Osteocyte (in vitro differentiated cells): Measurements from ENCODE around the gene TLR4. TPM values are rescaled to one million over a fixed set of nuclear protein-coding genes. Genes with fewer than 3 reads are reported as not detected.

Source experiments
- DNase-seq: peaks from one replicate; pipeline ENCODE4 v3.0.0; 2021; ENCODE audit warnings: mixed read lengths; ENCODE audit not compliant: unreplicated experiment; ENCODE audit errors: extremely low spot score
- H3K27ac Mint-ChIP-seq: one replicate; pipeline ENCODE4 v1.8.0; 2021; ENCODE audit warnings: mild to moderate bottlenecking, mixed read lengths; ENCODE audit not compliant: unreplicated experiment
- H3K27me3 Mint-ChIP-seq: one replicate; pipeline ENCODE4 v1.8.0; 2021; ENCODE audit warnings: mixed read lengths; ENCODE audit not compliant: unreplicated experiment
- H3K36me3 Mint-ChIP-seq: one replicate; pipeline ENCODE4 v1.8.0; 2021; ENCODE audit warnings: mixed read lengths; ENCODE audit not compliant: unreplicated experiment
- H3K4me1 Mint-ChIP-seq: one replicate; pipeline ENCODE4 v1.8.0; 2021; ENCODE audit warnings: mixed read lengths; ENCODE audit not compliant: unreplicated experiment
- H3K4me3 Mint-ChIP-seq: one replicate; pipeline ENCODE4 v1.8.0; 2021; ENCODE audit warnings: mild to moderate bottlenecking, moderate library complexity, mixed read lengths; ENCODE audit not compliant: unreplicated experiment
- H3K9me3 Mint-ChIP-seq: one replicate; pipeline ENCODE4 v1.8.0; 2021; ENCODE audit warnings: mixed read lengths; ENCODE audit not compliant: unreplicated experiment
- total RNA-seq: library from RNA; stranded (reverse); gene quantifications from 2 replicates; pipeline ENCODE4 v1.2.1, GENCODE V29; 2021
- TF ChIP-seq, protein P1 (sequence below): fragments of 200-600 bp; sonication (generic); IDR thresholded peaks from 2 replicates; pipeline ENCODE4 v1.5.0; 2021; ENCODE audit warnings: antibody characterized with exemption, mild to moderate bottlenecking, moderate library complexity

The TLR4 gene
- total RNA-seq, 1 donor from 2014 or later, result 30.5 TPM

DNA sequence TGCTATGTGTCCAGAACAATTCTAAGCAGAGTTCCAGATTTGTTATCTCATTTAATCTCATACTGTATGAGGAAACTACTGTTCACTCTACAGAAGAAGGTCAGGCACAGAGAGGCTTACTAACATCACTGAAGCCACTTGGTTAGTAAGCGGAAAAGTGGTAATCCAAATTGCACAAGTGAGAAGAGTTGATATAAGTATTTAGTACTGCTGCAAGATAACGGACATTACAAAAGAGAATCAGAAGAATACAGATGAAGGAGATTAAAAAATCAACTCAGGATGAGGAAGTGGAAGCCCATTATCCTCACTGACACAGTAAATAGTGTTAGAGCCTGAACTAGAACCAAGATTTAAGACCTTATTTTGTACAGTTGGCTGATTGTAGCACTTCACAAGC, 22.3 kb upstream of the TLR4 start:
- H3K27me3 Mint-ChIP-seq, result peaks cover 4% of the 10 kb centered on the region

DNA sequence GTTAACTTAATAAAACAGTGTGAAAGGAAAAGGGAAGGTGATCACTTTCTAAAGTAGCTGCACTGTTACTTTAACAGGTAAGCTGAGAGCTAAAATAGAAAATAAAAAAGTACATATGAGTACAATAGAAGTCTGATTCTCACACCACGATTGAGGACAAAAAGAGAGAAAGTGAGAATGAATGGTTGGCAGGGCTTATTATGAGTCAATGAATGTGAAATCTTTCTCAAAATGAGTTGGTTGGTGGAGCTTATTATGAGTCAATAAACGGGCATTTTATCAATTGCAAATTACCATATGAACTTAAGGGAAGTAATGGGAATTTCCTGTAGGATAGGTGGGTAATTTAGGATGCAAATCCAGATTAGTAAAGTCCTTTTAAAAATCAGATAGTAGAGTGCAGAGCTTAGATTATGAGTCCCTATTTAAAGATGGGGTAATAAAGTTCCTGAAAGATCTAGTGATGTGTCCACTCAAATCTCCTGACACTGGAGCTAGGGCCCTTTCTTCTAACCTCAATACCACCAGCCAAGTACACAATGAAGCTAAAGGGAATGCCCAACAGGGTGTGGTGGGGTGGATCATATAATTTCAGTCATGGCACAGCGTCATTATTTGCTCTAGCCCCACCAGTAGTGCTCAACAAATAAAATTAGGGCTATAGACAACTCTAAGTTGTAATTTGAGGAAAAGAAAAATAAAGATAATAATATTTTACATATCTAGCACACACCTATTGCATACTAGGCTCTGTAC, 21.1 kb upstream of the TLR4 start:
- Mint-ChIP-seq H3K4me1 (peaks cover 22% of the 10 kb centered on the region), H3K27ac (no peak overlapping the region), H3K9me3 (peaks cover 2% of the 10 kb centered on the region), H3K27me3 (peaks cover 4% of the 10 kb centered on the region), H3K36me3 (peaks cover under 1% of the 10 kb centered on the region), H3K4me3 (no peak overlapping the region)
- DNase-seq, result no peak
- TF ChIP-seq, protein P1, sequence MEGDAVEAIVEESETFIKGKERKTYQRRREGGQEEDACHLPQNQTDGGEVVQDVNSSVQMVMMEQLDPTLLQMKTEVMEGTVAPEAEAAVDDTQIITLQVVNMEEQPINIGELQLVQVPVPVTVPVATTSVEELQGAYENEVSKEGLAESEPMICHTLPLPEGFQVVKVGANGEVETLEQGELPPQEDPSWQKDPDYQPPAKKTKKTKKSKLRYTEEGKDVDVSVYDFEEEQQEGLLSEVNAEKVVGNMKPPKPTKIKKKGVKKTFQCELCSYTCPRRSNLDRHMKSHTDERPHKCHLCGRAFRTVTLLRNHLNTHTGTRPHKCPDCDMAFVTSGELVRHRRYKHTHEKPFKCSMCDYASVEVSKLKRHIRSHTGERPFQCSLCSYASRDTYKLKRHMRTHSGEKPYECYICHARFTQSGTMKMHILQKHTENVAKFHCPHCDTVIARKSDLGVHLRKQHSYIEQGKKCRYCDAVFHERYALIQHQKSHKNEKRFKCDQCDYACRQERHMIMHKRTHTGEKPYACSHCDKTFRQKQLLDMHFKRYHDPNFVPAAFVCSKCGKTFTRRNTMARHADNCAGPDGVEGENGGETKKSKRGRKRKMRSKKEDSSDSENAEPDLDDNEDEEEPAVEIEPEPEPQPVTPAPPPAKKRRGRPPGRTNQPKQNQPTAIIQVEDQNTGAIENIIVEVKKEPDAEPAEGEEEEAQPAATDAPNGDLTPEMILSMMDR, result no peak

More for the DNA sequence above, 22.3 kb upstream of the TLR4 start:
- TF ChIP-seq, protein P1, result no peak
- Mint-ChIP-seq H3K9me3 (no peaks in the 10 kb centered on the region), H3K27ac (no peak overlapping the region), H3K36me3 (no peaks in the 10 kb centered on the region), H3K4me3 (no peak overlapping the region), H3K4me1 (peaks cover 30% of the 10 kb centered on the region)
- DNase-seq, result no peak

DNA sequence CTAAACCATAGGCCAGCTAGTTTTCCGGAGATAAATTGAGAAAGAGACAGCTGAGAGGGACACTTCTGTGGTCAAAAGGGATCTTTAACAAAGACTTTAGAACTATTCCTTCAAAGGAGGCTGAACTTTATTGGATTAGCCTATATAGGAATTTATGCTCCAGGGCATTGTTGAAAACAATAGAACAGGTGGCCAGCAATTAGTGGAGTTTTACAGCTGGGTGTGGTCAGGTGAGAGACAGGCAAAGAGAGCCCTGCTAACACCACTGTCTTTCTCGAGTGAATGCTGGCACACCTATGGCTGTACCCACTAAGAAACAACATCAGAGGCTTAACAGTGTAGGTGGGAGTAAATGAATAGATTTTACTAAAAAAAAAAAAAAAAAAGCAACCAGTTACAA, 16.7 kb upstream of the TLR4 start:
- no peak overlapping the region for H3K27ac Mint-ChIP-seq
- DNase-seq, result no peak
- TF ChIP-seq, protein P1, result no peak
- no peak overlapping the region for H3K4me3 Mint-ChIP-seq
- peaks cover 4% of the 10 kb centered on the region for H3K27me3 Mint-ChIP-seq
- H3K9me3 Mint-ChIP-seq, result peaks cover 10% of the 10 kb centered on the region
- peaks cover 5% of the 10 kb centered on the region for H3K36me3 Mint-ChIP-seq
- peaks cover 12% of the 10 kb centered on the region for H3K4me1 Mint-ChIP-seq

DNA sequence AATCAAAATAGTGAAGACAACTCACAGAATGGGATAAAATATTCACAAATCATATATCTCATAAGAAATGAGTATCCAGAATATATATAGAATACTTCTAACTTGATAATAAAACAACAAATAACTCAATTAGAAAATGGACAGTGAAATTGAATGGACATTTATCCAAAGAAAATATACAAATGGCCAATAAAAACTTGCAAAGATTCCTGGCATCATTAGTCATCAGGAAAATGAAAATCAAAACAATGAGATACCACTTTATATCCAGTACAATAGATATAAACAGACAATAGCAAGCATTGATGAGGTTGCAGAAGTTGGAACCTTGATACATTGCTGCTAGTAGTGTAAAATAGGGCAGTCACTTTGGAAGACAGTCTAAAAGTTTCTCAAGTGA, 12.8 kb upstream of the TLR4 start:
- Mint-ChIP-seq H3K4me3 (no peak overlapping the region), H3K27ac (no peak overlapping the region)

DNA sequence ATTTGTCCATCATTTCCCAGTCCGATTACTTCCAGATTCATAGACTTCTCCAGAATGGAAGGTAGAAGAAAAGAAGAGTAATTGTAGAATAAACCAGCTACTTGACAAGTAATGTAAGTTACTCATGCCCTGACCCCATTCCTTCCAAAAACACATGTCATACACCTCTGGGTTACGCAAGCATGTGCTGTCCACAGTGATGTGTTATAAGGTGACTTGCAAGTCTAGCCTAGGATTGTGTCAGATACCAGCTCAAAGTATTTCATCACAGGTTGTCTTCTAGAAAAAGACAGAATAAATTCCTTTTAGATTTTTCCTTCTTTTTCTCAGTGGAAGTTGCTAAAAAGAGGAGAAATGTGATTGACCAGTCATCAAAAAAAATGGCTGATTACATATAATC, 8.0 kb upstream of the TLR4 start:
- Mint-ChIP-seq H3K36me3 (no peaks in the 10 kb centered on the region), H3K27me3 (no peaks in the 10 kb centered on the region), H3K4me3 (no peak overlapping the region), H3K4me1 (peaks cover 4% of the 10 kb centered on the region), H3K9me3 (no peaks in the 10 kb centered on the region), H3K27ac (no peak overlapping the region)
- TF ChIP-seq, protein P1, result no peak
- no peak for DNase-seq

More for the DNA sequence above, 12.8 kb upstream of the TLR4 start:
- TF ChIP-seq, protein P1, result no peak
- peaks cover 9% of the 10 kb centered on the region for H3K4me1 Mint-ChIP-seq
- peaks cover 10% of the 10 kb centered on the region for H3K9me3 Mint-ChIP-seq
- DNase-seq, result no peak
- H3K27me3 Mint-ChIP-seq, result no peaks in the 10 kb centered on the region
- H3K36me3 Mint-ChIP-seq, result peaks cover 5% of the 10 kb centered on the region
